ENCODE measurements around the gene MSH2.

- TF ChIP-seq, protein P1, sequence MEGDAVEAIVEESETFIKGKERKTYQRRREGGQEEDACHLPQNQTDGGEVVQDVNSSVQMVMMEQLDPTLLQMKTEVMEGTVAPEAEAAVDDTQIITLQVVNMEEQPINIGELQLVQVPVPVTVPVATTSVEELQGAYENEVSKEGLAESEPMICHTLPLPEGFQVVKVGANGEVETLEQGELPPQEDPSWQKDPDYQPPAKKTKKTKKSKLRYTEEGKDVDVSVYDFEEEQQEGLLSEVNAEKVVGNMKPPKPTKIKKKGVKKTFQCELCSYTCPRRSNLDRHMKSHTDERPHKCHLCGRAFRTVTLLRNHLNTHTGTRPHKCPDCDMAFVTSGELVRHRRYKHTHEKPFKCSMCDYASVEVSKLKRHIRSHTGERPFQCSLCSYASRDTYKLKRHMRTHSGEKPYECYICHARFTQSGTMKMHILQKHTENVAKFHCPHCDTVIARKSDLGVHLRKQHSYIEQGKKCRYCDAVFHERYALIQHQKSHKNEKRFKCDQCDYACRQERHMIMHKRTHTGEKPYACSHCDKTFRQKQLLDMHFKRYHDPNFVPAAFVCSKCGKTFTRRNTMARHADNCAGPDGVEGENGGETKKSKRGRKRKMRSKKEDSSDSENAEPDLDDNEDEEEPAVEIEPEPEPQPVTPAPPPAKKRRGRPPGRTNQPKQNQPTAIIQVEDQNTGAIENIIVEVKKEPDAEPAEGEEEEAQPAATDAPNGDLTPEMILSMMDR (IDR thresholded peaks at IDR 0.05) = no peak
- TF ChIP-seq POLR2A (IDR thresholded peaks at IDR 0.05) = no peak
- no peak for TF ChIP-seq POLR2AphosphoS5 (IDR thresholded peaks at IDR 0.05; ENCODE audit: insufficient read depth in 1 of 2, low read depth in 1 of 2)
These were observed 106.3 kb downstream of the MSH2 start for GRCh38 chr2:47509250-47509649.

Measured in vagina (tissue), 2 donors.